Mesodermal cell (in vitro differentiated cells): ENCODE data around the gene TMCC3.
A peak's percentile ranks its signal among the peaks of the same experiment; 100 is the strongest.
"Not testable (repeated sequence)": the region's sequence is repeated elsewhere in the genome, so short reads cannot be mapped to it uniquely, and the experiment has no call there.

ENCODE experiments used
- H3K27ac ChIP-seq: 2 replicates; pipeline ENCODE4 v1.7.0; 2013; ENCODE audit warnings: mild to moderate bottlenecking, low read depth, low read length, moderate library complexity; ENCODE audit not compliant: severe bottlenecking
- H3K36me3 ChIP-seq: 2 replicates; pipeline ENCODE4 v1.7.1; 2013; ENCODE audit warnings: mild to moderate bottlenecking, low read length, moderate library complexity; ENCODE audit not compliant: control insufficient read depth, insufficient read depth
- H3K4me1 ChIP-seq: one replicate; pipeline ENCODE4 v1.7.1; 2013; ENCODE audit warnings: mild to moderate bottlenecking, low read length; ENCODE audit not compliant: insufficient read depth, control insufficient read depth, poor library complexity, severe bottlenecking
- H3K4me3 ChIP-seq: 2 replicates; pipeline ENCODE4 v1.7.0; 2013; ENCODE audit warnings: low read length, control low read depth, mild to moderate bottlenecking; ENCODE audit not compliant: insufficient read depth, poor library complexity, severe bottlenecking; ENCODE audit errors: extremely low read depth
- H3K9me3 ChIP-seq: 2 replicates; pipeline ENCODE4 v1.7.1; 2013; ENCODE audit warnings: mild to moderate bottlenecking, low read length, moderate library complexity; ENCODE audit not compliant: control insufficient read depth
- WGBS, 2 experiments: methylation state at CpG; one replicate each; pipeline ENCODE4 v1.1.5; 2013; ENCODE audit warnings: missing lambda C conversion rate in 2 of 2; ENCODE audit not compliant: insufficient coverage in 2 of 2; 5-methylcytosine and 5-hydroxymethylcytosine counted together

The TMCC3 gene

GRCh38 chr12:94551810-94552209 is 98.5 kb downstream of the TMCC3 start:
- Histone ChIP-seq H3K4me1 (no peaks in the 10 kb centered on the region), H3K36me3 (no peaks in the 10 kb centered on the region), H3K9me3 (no peaks in the 10 kb centered on the region), H3K4me3 (no peak overlapping the region), H3K27ac (no peak overlapping the region)
- 100% methylated on average over 2 of the region's 4 CpGs for WGBS, 2 experiments

GRCh38 chr12:94550964-94551363 is 99.4 kb downstream of the TMCC3 start:
- no peak overlapping the region for H3K27ac ChIP-seq
- WGBS, 2 experiments = 92 to 95% methylated on average over 5 of the region's 5 CpGs
- no peaks in the 10 kb centered on the region for H3K36me3 ChIP-seq
- H3K4me1 ChIP-seq = no peaks in the 10 kb centered on the region
- no peak overlapping the region for H3K4me3 ChIP-seq
- no peaks in the 10 kb centered on the region for H3K9me3 ChIP-seq

- H3K9me3 ChIP-seq, H3K36me3 ChIP-seq, H3K4me1 ChIP-seq, H3K4me3 ChIP-seq, H3K27ac ChIP-seq: not testable (repeated sequence)
- 83 to 94% methylated on average over 4 to 5 of the region's 5 CpGs for WGBS, 2 experiments
These were observed 101.5 kb downstream of the TMCC3 start for GRCh38 chr12:94548833-94549232.

GRCh38 chr12:94545935-94546771 is 104.2 kb downstream of the TMCC3 start:
- Histone ChIP-seq H3K4me3 (no peak overlapping the region), H3K4me1 (no peaks in the 10 kb centered on the region), H3K27ac (no peak overlapping the region), H3K9me3 (no peaks in the 10 kb centered on the region), H3K36me3 (no peaks in the 10 kb centered on the region)
- whole genome bisulfite sequencing, 2 experiments = 55 to 63% methylated on average over 14 to 15 of the region's 17 CpGs

- H3K4me1 ChIP-seq = no peaks in the 10 kb centered on the region
- H3K27ac ChIP-seq = no peak overlapping the region
- no peak overlapping the region for H3K4me3 ChIP-seq
- no CpG with 5 or more reads among the region's 4 CpGs for WGBS, 2 experiments
- no peaks in the 10 kb centered on the region for H3K36me3 ChIP-seq
- no peaks in the 10 kb centered on the region for H3K9me3 ChIP-seq
These were observed 106.0 kb downstream of the TMCC3 start for GRCh38 chr12:94544355-94544754.

- Histone ChIP-seq H3K4me1 (no peaks in the 10 kb centered on the region), H3K4me3 (no peak overlapping the region), H3K27ac (no peak overlapping the region), H3K36me3 (no peaks in the 10 kb centered on the region), H3K9me3 (no peaks in the 10 kb centered on the region)
These were observed 112.0 kb downstream of the TMCC3 start for GRCh38 chr12:94538318-94538717.

GRCh38 chr12:94536040-94536965 is 114.1 kb downstream of the TMCC3 start:
- Histone ChIP-seq H3K4me1 (no peaks in the 10 kb centered on the region), H3K36me3 (no peaks in the 10 kb centered on the region), H3K27ac (no peak overlapping the region), H3K4me3 (no peak overlapping the region), H3K9me3 (no peaks in the 10 kb centered on the region)
- WGBS, 2 experiments = 88 to 91% methylated on average over 8 to 10 of the region's 11 CpGs

- no peak overlapping the region for H3K4me3 ChIP-seq
- H3K4me1 ChIP-seq = no peaks in the 10 kb centered on the region
- no peaks in the 10 kb centered on the region for H3K9me3 ChIP-seq
- 74 to 75% methylated on average over 6 to 7 of the region's 7 CpGs for WGBS, 2 experiments
- H3K27ac ChIP-seq = peak overlapping the region; percentile 29
- no peaks in the 10 kb centered on the region for H3K36me3 ChIP-seq
These were observed 114.8 kb downstream of the TMCC3 start for GRCh38 chr12:94535510-94535921.

- 79 to 85% methylated on average over 10 to 13 of the region's 14 CpGs for WGBS, 2 experiments
- Histone ChIP-seq H3K36me3 (no peaks in the 10 kb centered on the region), H3K27ac (peak overlapping the region; percentile 16), H3K9me3 (no peaks in the 10 kb centered on the region), H3K4me1 (no peaks in the 10 kb centered on the region), H3K4me3 (no peak overlapping the region)
These were observed 115.4 kb downstream of the TMCC3 start for GRCh38 chr12:94534774-94535509.

- WGBS, 2 experiments = 80 to 99% methylated on average over 1 to 4 of the region's 6 CpGs
- no peak overlapping the region for H3K27ac ChIP-seq
These were observed 116.1 kb downstream of the TMCC3 start for GRCh38 chr12:94534278-94534677.

More at GRCh38 chr12:94534278-94534677, 116.1 kb downstream of the TMCC3 start:
- Histone ChIP-seq H3K36me3 (no peaks in the 10 kb centered on the region), H3K4me3 (no peak overlapping the region), H3K4me1 (no peaks in the 10 kb centered on the region), H3K9me3 (no peaks in the 10 kb centered on the region)
